ENCODE measurements around the gene ITGAE.
A peak's percentile ranks its signal among the peaks of the same experiment; 100 is the strongest.
"Not testable (repeated sequence)": the region's sequence is repeated elsewhere in the genome, so short reads cannot be mapped to it uniquely, and the experiment has no call there.

Gene ITGAE

GRCh38 chr17:3794557-3795389 lies 6.2 kb downstream of the ITGAE start:
- peak; percentile 42 for DNase-seq

- not testable (repeated sequence) for DNase-seq
Observed at GRCh38 chr17:3794152-3794551, 6.8 kb downstream of the ITGAE start.

DNA sequence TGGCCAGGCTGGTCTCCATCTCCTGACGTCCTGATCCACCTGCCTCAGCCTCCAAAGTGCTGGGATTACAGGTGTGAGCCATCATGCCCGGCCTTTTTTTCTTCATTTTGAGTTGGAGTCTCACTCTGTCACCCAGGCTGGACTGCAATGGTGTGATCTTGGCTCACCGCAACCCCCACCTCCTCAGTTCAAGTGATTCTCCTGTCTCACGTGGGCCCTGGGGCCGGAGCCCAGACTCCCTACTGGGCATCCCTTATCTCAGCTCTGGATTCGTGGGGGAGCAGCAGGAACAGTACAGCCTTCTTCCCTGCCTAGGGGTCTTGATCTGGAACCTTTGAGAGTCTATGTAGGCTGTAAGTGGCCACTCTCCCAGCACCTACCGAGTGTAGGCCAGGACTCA lies 7.7 kb downstream of the ITGAE start:
- not testable (repeated sequence) for DNase-seq

GRCh38 chr17:3792481-3792880 lies 8.5 kb downstream of the ITGAE start:
- DNase-seq = no peak

- no peak for DNase-seq
Observed at GRCh38 chr17:3788200-3788599, 12.8 kb downstream of the ITGAE start.

DNA sequence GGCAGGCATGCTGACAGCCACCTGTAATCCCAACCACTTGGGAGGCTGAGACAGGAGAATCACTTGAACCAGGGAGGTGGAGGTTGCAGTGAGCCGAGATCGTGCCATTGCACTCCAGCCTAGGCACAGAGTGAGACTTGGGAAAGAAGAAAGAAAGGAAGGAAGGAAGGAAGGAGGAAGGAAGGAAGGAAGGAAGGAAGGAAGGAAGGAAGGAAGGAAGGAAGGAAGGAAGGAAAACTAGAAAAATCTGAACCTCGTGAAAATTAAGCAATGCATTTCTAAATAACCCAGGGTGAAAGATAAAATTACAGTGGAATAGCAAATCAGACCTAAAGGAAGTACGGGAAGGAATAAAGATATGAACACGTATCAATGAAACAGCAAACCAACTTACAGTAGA lies 15.7 kb downstream of the ITGAE start:
- DNase-seq = not testable (repeated sequence)

DNA sequence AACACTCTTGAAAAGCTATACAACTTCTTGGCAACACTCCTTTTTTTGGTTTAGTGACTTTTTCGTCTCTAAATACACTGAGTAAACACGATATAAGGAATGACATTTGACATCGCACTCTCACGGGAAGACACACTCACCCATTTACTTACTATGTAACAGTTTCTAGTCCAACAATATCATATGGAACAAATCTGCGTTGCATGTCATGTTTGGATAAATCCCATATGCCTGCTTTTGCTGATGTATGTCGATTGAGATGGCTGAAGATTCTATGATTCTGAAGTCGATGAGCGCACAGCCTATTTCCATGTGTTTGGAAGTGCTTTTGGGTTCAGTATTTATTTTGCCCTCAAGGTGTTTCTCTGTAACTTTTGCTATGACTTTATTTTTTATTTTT lies 18.2 kb downstream of the ITGAE start:
- no peak for DNase-seq

DNA sequence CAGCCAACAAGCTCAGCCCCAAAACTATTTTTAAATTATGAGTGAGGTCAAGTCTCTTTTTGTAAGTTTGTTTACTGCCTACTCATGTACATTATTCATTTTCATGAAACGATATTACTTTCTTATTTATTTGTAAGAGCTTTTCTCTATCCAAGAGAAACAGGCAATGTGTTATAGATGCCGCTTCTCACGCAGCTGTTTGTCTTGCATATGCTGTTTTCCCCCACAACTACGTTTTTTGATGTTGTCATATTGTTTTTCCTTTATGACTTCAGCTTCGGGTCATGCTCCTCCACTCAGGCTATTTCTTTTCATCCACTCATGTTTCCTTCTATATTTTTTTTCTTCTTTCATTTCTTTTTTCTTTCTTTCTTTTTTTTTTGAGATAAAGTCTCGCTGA lies 20.0 kb downstream of the ITGAE start:
- no peak for DNase-seq

DNA sequence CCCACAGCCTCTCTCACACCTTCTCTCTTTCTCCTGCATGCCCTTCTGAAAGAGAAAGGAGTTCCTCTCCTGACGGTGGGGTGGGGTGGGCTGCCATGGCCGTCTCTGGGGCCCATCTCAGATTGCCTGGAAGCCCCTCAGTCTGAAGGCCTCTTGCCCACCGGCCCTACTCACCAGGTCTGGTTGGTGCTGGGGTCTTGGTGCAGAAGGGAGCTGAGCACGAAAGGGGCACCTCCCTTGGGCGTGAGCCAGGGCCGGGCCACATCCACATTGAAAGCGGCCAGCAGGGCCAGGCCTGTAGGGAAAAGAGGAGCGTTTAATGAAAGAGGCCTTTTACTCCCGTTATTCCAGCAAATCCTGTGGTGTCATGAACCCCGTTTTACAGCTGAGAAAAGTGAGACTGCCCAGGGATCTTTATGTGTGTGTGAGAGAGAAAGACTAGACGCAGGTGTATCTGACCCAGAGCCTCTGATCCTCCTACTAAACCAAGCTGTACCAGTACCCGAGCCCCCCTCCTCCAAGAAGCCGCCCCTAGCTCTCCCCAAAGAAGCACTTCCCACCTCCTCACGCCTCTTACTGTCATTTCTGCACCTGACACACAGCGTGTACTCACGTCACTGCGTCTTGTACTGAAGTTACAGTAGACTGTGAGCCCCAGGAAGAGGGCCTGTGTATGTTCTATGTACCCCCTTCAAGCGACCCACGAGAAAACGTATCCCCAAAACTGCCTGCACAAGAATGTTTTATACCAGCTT lies 23.4 kb downstream of the ITGAE start:
- DNase-seq = no peak

DNA sequence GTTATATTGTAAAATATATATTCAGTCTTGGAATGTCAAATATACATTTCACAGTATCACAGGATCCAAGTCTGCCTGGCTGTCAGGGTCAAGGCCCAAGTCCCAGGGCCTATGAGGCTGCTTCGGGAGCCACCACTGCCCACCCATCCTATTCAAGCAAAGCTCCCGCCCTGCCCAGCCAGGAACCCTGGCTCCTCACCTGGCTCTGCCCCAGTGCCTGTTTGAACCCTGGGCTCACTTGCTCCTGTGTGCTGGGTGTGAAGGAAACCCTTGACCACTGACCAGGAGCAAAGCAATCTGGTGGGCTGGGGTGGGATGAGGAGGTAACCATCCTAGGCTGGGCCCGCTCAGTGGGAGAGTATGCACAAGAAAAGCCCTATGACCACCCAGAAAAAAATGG lies 27.0 kb downstream of the ITGAE start:
- no peak for DNase-seq

- no peak for DNase-seq
Observed at GRCh38 chr17:3773511-3773910, 27.5 kb downstream of the ITGAE start.

GRCh38 chr17:3772764-3773163 lies 28.2 kb downstream of the ITGAE start:
- no peak for DNase-seq

DNA sequence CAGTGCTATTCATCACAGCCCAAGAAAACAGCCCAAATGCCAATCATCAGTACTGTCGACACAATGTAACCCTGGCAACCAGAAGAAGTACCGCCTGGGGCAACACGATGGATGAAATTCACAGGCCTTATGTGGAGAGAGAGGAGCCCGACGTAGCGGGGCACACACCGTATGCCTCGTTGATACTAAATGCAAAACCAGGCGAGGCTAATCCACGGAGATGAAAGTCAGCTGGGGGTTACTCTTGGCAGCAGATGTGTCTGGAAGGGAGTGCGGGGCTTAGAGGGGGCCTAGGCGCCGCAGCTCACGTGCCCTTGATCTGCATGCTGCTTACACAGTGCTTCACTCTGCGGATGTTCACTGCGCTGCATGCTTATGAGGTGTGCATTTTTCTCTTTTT lies 29.8 kb downstream of the ITGAE start:
- DNase-seq = no peak

DNA sequence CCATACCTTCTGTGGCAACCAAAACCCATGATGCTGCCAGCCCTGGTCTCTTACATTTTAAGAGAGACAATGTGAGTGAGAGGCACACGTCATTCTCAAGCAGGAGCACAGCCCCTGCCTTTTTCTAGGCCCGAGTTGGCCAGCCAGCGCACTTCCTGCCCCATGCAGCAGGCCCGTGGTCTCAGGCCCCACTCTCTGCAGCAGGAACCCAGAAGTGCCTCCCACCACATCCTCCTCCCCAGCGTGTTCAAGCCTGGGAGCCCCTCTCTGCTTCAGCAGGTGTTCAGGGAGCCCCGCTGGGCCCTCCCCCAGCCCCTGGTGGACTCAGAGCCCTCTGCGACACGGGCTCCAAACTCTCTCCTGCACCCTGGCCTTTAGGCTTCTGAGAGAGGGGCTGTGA lies 30.5 kb downstream of the ITGAE start:
- no peak for DNase-seq

DNA sequence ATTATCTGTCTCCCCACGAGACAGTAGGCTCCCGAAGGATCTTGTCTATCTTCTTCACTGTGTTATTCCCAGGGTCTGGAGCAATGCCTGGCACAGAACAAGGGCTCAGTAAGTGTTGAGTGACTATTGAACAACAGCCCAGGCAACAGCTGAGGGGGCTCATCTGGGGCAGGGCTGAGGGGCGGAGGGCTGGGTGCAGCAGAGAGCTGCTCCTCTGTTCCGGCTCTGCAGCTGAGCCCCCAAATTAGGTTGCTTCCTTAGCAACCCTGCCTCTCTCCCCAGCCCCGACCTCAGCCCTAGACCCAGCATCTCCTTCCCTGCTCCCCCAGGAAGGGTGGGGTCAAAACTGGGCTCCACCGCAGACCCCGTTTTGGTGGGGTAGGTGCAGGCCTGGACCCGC lies 32.2 kb downstream of the ITGAE start:
- no peak for DNase-seq

DNA sequence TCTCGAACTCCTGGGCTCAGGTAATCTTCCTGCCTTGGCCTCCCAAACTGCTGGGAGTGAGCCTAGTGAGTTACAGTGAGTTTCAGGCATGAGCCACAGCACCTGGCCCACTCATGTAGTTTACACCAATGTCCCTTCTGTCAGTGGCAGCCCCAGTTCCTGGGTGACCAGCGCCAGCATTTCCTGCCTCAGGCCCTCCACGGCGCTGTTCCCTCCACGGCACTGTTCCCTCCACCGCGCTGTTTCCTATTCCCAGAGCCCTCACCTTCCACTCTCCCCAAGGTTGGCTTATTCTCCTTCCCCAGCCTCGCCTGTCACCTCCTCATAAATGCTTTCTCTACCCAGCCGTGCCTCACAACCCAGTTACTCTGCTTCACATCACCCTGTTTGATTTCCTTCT lies 32.6 kb downstream of the ITGAE start:
- DNase-seq = no peak

- no peak for DNase-seq
Observed at GRCh38 chr17:3766779-3767178, 34.2 kb downstream of the ITGAE start.

DNA sequence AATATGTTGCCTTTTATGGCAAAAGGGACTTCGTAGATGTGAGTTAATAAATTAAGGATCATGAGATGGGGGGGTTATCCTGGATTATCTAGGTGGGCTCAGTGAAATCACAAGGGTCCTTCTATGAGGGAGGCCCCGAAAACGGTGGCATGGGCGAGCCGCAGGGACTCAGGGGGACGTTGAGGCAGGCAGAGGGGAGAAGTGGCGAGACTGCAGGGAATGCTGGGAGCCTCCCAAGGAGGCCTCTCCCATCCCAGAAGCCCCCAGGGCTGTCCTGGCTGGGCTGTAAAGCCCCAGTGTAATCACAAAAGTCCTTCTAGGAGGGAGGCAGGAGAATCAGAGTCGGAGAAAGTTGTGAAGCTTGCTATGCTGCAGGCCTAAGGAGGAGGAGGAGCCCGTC lies 35.0 kb downstream of the ITGAE start:
- DNase-seq = no peak

DNA sequence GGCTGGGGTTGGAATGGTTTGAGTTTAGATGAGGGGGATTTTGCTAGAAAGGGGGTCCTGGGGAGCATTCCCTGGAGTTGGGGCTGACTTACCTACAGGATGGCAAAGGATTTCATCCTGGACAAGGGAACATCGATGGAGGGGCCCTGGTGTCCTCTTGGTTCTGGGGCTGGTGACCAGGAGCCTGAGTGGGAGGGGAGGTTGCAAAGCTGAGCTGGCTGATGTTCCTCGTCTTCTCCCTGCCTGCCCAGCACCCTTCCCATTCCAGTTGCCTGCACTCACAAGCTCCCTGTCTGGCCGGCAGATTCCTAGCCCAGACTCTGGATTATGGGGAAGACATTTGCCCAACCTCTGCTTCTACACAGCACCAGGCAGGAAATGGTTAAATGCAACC lies 37.2 kb downstream of the ITGAE start:
- no peak for DNase-seq

GRCh38 chr17:3762922-3763776 lies 37.8 kb downstream of the ITGAE start:
- DNase-seq = peak; percentile 51

- DNase-seq = no peak
Observed at GRCh38 chr17:3761918-3762380, 39.0 kb downstream of the ITGAE start.

GRCh38 chr17:3761036-3761917 lies 39.7 kb downstream of the ITGAE start:
- no peak for DNase-seq

All from activated naive CD4-positive, alpha-beta T cell treated with Interleukin-2 at 50 U/mL for 16 hours (primary cell).